ENCODE data around the gene DDB1.

Gene DDB1

GRCh38 chr11:61345954-61346843 is 13.3 kb upstream of the DDB1 start:
- Histone ChIP-seq H4K20me1 (ENCODE audit: insufficient read depth, low read length) (no peaks in the 10 kb centered on the region), H3K4me3 (ENCODE audit: low read depth, low read length, poor library complexity, severe bottlenecking) (no peak overlapping the region), H3K9ac (ENCODE audit: low read length) (no peak overlapping the region), H3K27ac (ENCODE audit: low read depth, low read length, poor library complexity, severe bottlenecking) (peak overlapping the region; percentile 18), H3K27me3 (ENCODE audit: insufficient read depth, low read length) (no peaks in the 10 kb centered on the region), H2AFZ (ENCODE audit: low read length) (no peak overlapping the region), H3K4me1 (ENCODE audit: insufficient read depth, low read length, severe bottlenecking) (no peaks in the 10 kb centered on the region), H3K79me2 (ENCODE audit: insufficient read depth, low read length) (no peaks in the 10 kb centered on the region), H3K36me3 (ENCODE audit: insufficient read depth, low read length) (peaks cover 86% of the 10 kb centered on the region), H3K4me2 (ENCODE audit: low read length) (no peak overlapping the region), H3K9me2 (ENCODE audit: low read depth, low read length) (no peaks in the 10 kb centered on the region), H3F3A (ENCODE audit: insufficient read depth, low read length) (no peaks in the 10 kb centered on the region; the same call in 1 of the 2 replicates), H3K9me3 (ENCODE audit: low read length) (no peaks in the 10 kb centered on the region)
- no peak for TF ChIP-seq EZH2 (IDR thresholded peaks at IDR 0.05; ENCODE audit: borderline replicate concordance, low read length)
- TF ChIP-seq CTCF (IDR thresholded peaks at IDR 0.05; ENCODE audit: low read length): no peak

GRCh38 chr11:61345170-61345610 is 12.3 kb upstream of the DDB1 start:
- no peaks in the 10 kb centered on the region for H3K79me2 ChIP-seq (ENCODE audit: insufficient read depth, low read length)
- no peak for TF ChIP-seq CTCF (IDR thresholded peaks at IDR 0.05; ENCODE audit: low read length)
- no peaks in the 10 kb centered on the region for H4K20me1 ChIP-seq (ENCODE audit: insufficient read depth, low read length)
- no peaks in the 10 kb centered on the region for H3K4me1 ChIP-seq (ENCODE audit: insufficient read depth, low read length, severe bottlenecking)
- H3K27me3 ChIP-seq (ENCODE audit: insufficient read depth, low read length): no peaks in the 10 kb centered on the region
- H3F3A ChIP-seq (ENCODE audit: insufficient read depth, low read length): no peaks in the 10 kb centered on the region; the same call in 1 of the 2 replicates
- H3K9me2 ChIP-seq (ENCODE audit: low read depth, low read length): no peaks in the 10 kb centered on the region
- no peak overlapping the region for H2AFZ ChIP-seq (ENCODE audit: low read length)
- H3K27ac ChIP-seq (ENCODE audit: low read depth, low read length, poor library complexity, severe bottlenecking): peak overlapping the region; percentile 1
- no peak overlapping the region for H3K4me3 ChIP-seq (ENCODE audit: low read depth, low read length, poor library complexity, severe bottlenecking)
- no peak overlapping the region; the same call in 1 of the 2 replicates for H3K9ac ChIP-seq (ENCODE audit: low read length)
- H3K36me3 ChIP-seq (ENCODE audit: insufficient read depth, low read length): peaks cover 77% of the 10 kb centered on the region
- H3K9me3 ChIP-seq (ENCODE audit: low read length): no peaks in the 10 kb centered on the region
- no peak overlapping the region for H3K4me2 ChIP-seq (ENCODE audit: low read length)

DNA sequence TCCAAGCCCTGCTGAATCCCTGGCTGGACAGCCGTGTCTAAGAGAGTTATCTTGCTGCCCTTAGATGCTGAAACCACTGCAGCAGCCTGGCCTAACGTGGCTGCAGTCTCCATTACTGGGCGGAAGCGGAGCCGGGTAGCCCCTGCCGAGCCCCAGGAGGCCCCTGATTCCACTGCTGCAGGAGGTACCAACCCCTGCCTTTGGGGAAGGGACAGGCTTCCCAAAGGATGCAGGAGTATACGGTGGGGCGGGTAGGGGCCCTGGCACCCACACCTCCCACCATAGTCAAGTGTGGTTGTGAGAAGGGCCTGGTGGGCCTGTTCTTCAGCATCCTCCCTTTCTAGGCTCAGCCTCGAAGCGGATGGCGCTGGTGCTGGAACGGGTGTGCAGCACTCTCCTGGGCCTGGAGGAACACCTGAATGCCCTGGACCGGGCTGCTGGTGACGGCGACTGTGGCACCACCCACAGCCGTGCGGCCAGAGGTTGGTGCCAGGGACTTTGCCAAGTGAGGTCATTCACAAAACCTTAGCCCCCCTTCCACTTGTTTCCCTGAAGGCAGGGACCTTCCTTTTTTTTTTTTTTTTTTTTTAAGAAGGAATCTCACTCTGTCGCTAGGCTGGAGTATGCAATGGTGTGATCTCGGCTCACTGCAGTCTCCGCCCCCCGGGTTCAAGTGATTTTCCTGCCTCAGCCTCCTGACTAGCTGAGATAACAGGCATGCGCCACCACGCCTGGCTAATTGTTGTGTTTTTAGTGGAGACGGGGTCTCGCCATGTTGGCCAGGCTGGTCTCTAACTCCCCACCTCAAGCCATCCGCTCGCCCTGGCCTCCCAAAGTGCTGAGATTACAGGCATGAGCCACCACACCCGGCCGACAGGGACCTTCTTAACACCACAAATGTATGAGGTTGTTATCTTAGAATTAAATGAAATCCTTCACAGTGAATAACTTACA is 11.2 kb upstream of the DDB1 start:
- no peaks in the 10 kb centered on the region for H3K4me1 ChIP-seq (ENCODE audit: insufficient read depth, low read length, severe bottlenecking)
- H3K4me3 ChIP-seq (ENCODE audit: low read depth, low read length, poor library complexity, severe bottlenecking): no peak overlapping the region
- no peak overlapping the region for H3K9ac ChIP-seq (ENCODE audit: low read length)
- H3K27ac ChIP-seq (ENCODE audit: low read depth, low read length, poor library complexity, severe bottlenecking): no peak overlapping the region
- TF ChIP-seq EZH2 (IDR thresholded peaks at IDR 0.05; ENCODE audit: borderline replicate concordance, low read length): no peak
- TF ChIP-seq CTCF (IDR thresholded peaks at IDR 0.05; ENCODE audit: low read length): no peak
- H3K9me3 ChIP-seq (ENCODE audit: low read length): no peaks in the 10 kb centered on the region
- no peak overlapping the region for H2AFZ ChIP-seq (ENCODE audit: low read length)
- H3K27me3 ChIP-seq (ENCODE audit: insufficient read depth, low read length): no peaks in the 10 kb centered on the region
- peaks cover 67% of the 10 kb centered on the region for H3K36me3 ChIP-seq (ENCODE audit: insufficient read depth, low read length)
- no peaks in the 10 kb centered on the region for H3K9me2 ChIP-seq (ENCODE audit: low read depth, low read length)
- no peaks in the 10 kb centered on the region; the same call in 1 of the 2 replicates for H3F3A ChIP-seq (ENCODE audit: insufficient read depth, low read length)
- no peak overlapping the region for H3K4me2 ChIP-seq (ENCODE audit: low read length)
- no peaks in the 10 kb centered on the region for H4K20me1 ChIP-seq (ENCODE audit: insufficient read depth, low read length)
- H3K79me2 ChIP-seq (ENCODE audit: insufficient read depth, low read length): no peaks in the 10 kb centered on the region

All from OCI-LY1 (cell line).